ENCODE measurements around the gene NTM.

DNA sequence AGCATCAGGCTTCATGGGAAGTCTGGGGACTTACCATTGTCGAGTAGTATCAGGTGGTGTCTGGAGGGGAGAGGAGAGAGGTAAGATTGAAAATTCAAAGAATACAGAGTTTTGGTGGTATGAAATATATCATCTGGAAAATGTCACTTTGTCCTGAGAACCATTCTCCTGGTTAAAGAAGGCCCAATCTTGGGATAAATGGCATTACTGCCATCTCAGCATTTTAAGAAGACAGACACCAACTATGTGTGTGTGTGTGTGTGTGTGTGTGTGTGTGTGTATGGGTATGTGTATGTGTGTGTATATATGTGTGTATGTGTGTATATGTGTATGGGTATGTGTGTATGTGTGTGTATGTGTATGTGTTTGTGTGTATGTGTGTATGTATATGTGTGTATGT, 673.3 kb downstream of the NTM start:
- TF ChIP-seq, protein P1, sequence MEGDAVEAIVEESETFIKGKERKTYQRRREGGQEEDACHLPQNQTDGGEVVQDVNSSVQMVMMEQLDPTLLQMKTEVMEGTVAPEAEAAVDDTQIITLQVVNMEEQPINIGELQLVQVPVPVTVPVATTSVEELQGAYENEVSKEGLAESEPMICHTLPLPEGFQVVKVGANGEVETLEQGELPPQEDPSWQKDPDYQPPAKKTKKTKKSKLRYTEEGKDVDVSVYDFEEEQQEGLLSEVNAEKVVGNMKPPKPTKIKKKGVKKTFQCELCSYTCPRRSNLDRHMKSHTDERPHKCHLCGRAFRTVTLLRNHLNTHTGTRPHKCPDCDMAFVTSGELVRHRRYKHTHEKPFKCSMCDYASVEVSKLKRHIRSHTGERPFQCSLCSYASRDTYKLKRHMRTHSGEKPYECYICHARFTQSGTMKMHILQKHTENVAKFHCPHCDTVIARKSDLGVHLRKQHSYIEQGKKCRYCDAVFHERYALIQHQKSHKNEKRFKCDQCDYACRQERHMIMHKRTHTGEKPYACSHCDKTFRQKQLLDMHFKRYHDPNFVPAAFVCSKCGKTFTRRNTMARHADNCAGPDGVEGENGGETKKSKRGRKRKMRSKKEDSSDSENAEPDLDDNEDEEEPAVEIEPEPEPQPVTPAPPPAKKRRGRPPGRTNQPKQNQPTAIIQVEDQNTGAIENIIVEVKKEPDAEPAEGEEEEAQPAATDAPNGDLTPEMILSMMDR (IDR thresholded peaks at IDR 0.05) = no peak
- TF ChIP-seq ZFX (IDR thresholded peaks at IDR 0.05; ENCODE audit: borderline replicate concordance) = no peak
